GM12891 (cell line): Measurements from ENCODE around the gene RTTN.

Experiments used
- DNase-seq: peaks from one replicate; pipeline ENCODE4 v3.0.0; 2011; ENCODE audit warnings: low spot score; ENCODE audit not compliant: insufficient read length
- FAIRE-seq: peaks from 2 replicates; lab custom pipeline; 2011; peaks lifted over from hg19 to GRCh38; lab: Jason Lieb, UNC
- PAX5 ChIP-seq: IDR thresholded peaks from 2 replicates; pipeline ENCODE4 v1.6.1; 2011; ENCODE audit warnings: low read length, moderate library complexity, mild to moderate bottlenecking; ENCODE audit not compliant: insufficient read depth, severe bottlenecking
- POLR2A ChIP-seq: IDR thresholded peaks from 2 replicates; pipeline ENCODE4 v1.6.1; 2011; ENCODE audit warnings: low read depth, low read length, control low read depth
- POLR2AphosphoS5 ChIP-seq: IDR thresholded peaks from 2 replicates; pipeline ENCODE4 v1.6.1; 2011; ENCODE audit warnings: low read depth, low read length, control low read depth
- POU2F2 ChIP-seq: IDR thresholded peaks from 2 replicates; pipeline ENCODE4 v1.6.1; 2011; ENCODE audit warnings: low read depth, mild to moderate bottlenecking, control low read depth, low read length, moderate library complexity
- SPI1 ChIP-seq: IDR thresholded peaks from 2 replicates; pipeline ENCODE4 v1.6.1; 2011; ENCODE audit warnings: low read depth, low read length, control low read depth
- TAF1 ChIP-seq: IDR thresholded peaks from 2 replicates; pipeline ENCODE4 v1.6.1; 2011; ENCODE audit warnings: low read depth, low read length, control low read depth

Gene RTTN

DNA sequence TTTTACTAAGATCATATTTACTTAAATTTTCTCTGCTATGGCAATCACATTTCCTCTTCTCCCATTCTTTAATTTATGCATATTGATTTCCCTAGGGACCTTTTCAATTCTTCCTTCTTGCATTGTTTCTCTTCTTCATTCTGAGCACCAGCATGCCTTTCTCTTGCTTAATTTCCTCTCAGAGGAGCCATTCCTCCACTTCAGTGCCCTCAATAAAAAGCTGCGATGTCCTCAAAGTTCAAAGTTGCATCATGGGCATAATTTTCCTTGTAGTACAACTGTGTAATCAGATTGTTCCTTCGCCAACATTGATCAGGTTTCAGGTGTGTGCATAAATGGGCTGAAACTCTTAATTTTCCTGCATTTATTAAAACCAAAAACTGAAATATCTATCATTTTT is 236.0 kb downstream of the RTTN start:
- DNase-seq (no peak), FAIRE-seq (no peak)
- TF ChIP-seq POU2F2 (no peak), POLR2A (no peak), PAX5 (no peak), TAF1 (no peak), POLR2AphosphoS5 (no peak), SPI1 (no peak)

GRCh38 chr18:69968039-69968438 is 237.4 kb downstream of the RTTN start:
- FAIRE-seq (peak; percentile 61), DNase-seq (no peak)
- TF ChIP-seq TAF1 (no peak), SPI1 (no peak), POU2F2 (no peak), POLR2A (no peak), PAX5 (no peak), POLR2AphosphoS5 (no peak)

DNA sequence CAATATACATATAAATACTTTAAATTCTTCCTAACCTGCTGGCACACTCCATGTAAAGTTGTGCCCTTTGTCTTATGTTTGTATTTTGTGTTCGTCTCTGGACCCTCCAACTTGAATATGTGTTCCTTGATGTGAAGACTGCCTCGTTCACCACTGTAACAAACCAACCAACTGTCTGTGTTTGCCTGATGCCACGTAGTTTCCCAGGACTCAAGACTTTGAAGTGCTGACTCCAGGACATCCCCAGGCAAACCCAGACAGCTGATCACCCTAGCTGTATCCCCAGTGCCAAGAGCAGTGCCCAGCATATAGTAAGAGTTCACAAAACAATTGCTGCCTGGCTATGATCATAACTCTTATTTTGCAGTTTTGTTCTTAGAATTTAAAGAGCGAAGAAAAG is 242.3 kb downstream of the RTTN start:
- DNase-seq: no peak
- TF ChIP-seq PAX5 (no peak), POLR2A (no peak), POLR2AphosphoS5 (no peak), SPI1 (no peak), POU2F2 (no peak), TAF1 (no peak)
- no peak for FAIRE-seq

DNA sequence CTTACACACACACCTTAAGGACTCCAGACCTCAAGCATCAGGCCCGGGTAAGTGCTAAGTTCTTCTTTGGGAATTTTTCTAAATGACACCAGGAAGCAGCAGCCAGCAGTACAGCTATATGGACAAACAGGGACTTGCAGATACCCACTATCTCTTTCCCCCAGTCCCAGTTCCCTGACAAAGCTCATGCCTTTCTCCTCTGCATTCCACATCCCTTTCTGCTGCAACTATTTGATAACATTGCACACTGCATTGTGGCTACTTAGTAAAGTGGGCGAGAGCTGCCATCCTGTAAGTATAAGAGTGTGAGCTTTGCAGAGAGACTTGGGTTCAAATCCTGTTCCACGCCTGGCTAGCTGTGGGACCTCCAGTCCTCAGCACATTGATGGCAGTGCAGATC is 243.8 kb downstream of the RTTN start:
- FAIRE-seq: no peak
- TF ChIP-seq TAF1 (no peak), POLR2AphosphoS5 (no peak)
- DNase-seq: no peak

DNA sequence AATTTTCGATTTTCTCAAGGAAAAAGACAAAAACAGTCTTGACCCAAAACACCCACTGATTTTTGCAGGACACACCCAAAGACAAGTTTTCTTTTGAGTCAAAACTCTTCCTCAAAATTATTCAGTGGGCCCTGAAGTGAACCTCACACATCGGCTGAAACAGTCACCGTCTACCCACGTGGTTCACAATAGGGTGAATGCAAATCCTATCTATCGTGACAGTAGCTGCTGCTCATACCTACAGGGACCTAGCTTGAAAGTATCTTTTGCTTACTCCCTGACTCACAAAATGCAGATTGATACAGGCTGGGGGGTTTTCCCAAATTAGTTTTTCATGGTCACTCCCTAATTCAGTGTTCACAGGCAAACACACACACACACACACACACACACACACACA is 247.1 kb downstream of the RTTN start:
- TF ChIP-seq SPI1 (no peak), POLR2AphosphoS5 (no peak), POU2F2 (peak; percentile 86), PAX5 (no peak), POLR2A (no peak)
- no peak for DNase-seq
- FAIRE-seq: peak; percentile 90

- DNase-seq: no peak
- FAIRE-seq: no peak
- TF ChIP-seq SPI1 (no peak), POU2F2 (no peak), PAX5 (no peak), TAF1 (no peak), POLR2AphosphoS5 (no peak), POLR2A (no peak)
Measured at GRCh38 chr18:69957747-69958146, 247.7 kb downstream of the RTTN start.

DNA sequence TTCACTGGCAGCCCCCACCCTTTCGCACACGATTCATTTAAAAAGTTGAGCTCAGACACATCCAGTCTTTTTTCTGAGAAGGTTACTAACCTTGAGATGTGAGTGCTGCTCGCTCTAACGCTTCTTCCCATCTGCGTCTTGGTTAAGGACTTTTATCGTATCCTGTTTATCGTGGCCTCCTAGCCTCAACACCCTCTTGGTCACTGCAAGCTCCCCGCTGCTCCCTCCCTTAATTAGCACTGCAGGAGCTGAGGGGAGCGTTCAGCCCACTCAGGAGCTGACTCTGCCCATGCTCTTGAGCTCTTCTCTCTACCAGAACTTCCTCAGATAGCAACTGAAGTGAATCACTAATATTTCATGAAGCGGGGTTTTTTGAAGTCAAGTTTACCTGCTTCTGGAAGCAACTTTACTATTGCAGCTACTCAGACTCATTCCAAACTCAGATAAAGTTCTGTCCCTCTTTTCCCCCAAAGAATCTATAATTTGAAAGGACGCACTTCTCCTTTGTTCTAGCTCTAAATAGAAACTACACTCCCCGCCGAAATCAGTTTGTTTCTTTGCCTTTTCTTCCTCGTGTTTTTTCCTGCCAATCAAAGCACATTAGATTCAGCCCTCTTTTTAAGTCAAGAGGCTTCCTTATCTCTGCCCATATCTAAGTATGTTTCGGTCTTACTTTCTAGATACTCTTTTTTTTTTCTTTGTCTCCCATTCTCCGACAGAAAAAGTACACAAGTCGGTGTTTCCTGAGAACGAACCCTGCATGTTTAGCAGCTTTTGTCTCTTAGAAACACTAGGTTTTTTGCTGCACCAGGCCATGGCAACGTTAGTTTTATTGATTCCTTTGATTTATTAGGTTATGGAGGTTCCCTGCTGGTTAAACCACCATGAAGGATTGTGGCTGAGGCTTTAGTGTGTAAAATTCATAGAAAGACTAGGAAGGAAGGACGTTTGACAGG is 248.5 kb downstream of the RTTN start:
- TF ChIP-seq SPI1: 0 out of 2 replicates have a peak, but pooled peaks have one; percentile 31
- no peak for TF ChIP-seq TAF1
- no peak for DNase-seq
- peak; percentile 59 for FAIRE-seq

GRCh38 chr18:69956057-69956456 is 249.4 kb downstream of the RTTN start:
- TF ChIP-seq POLR2AphosphoS5: no peak
- no peak for TF ChIP-seq SPI1
- no peak for TF ChIP-seq TAF1
- no peak for TF ChIP-seq POLR2A
- no peak for TF ChIP-seq PAX5
- TF ChIP-seq POU2F2: no peak
- DNase-seq (no peak), FAIRE-seq (peak; percentile 5)

GRCh38 chr18:69954719-69955480 is 250.6 kb downstream of the RTTN start:
- TF ChIP-seq POLR2A: no peak
- no peak for TF ChIP-seq POLR2AphosphoS5
- no peak for TF ChIP-seq POU2F2
- TF ChIP-seq TAF1: no peak
- no peak for TF ChIP-seq PAX5
- TF ChIP-seq SPI1: no peak

More at GRCh38 chr18:69954719-69955480, 250.6 kb downstream of the RTTN start:
- DNase-seq: no peak
- FAIRE-seq: peak; percentile 28
